Stimulated activated CD4-positive, alpha-beta T cell treated with anti-CD3 and anti-CD28 coated beads, Interleukin-1b, Interleukin-23, amount 100 ng/mL, for 24 hours (primary cell): ENCODE results near the gene DPH7.
A peak's percentile ranks its signal among the peaks of the same experiment; 100 is the strongest.
"Not testable (repeated sequence)": the region's sequence is repeated elsewhere in the genome, so short reads cannot be mapped to it uniquely, and the experiment has no call there.

Source experiments
- DNase-seq, 4 experiments: peaks; one replicate each; pipeline ENCODE4 v3.0.0-alpha.2; 2020; ENCODE audit warnings: low read depth in 4 of 4, low spot score in 1 of 4

The DPH7 gene

DNA sequence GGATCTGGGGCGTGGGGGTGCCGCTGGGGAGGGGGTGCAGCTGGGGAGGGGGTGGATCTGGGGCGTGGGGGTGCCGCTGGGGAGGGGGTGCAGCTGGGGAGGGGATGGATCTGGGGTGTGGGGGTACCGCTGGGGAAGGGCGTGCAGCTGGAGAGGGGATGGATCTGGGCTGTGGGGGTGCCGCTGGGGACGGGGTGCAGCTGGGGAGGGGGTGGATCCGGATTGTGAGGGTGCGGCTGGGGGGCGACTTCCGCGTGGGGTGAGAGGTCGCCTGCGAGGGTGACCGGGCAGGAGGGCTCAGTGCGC, 27.8 kb downstream of the DPH7 start:
- DNase-seq: not testable (repeated sequence)

DNA sequence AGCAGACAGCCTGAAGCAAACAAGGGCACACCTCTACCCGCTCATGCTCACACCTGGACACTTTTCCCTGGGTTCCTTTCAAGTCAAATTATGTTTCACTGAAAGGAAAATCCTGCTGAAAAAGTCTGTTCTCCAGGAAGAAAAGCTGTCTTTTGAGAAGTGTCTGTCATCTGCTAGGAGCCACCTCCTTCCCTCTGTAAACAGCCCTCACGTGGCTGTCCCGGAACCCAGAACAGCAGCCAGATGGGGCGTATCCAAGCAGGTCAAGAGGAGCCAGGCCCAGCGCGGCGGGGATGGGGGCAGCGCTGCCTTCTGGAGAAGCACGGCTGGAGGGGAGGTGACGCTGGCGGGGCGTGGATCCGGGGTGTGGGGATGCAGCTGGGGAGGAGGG, 28.5 kb downstream of the DPH7 start, which contains the start of gene PNPLA7:
TSS of gene PNPLA7 (minus strand) at position 172 of the 391 bp plus-strand sequence. CDS start 205 bp downstream, outside the sequence.
- DNase-seq: peak in 2 of 4 experiments; percentile 9 to 17

DNA sequence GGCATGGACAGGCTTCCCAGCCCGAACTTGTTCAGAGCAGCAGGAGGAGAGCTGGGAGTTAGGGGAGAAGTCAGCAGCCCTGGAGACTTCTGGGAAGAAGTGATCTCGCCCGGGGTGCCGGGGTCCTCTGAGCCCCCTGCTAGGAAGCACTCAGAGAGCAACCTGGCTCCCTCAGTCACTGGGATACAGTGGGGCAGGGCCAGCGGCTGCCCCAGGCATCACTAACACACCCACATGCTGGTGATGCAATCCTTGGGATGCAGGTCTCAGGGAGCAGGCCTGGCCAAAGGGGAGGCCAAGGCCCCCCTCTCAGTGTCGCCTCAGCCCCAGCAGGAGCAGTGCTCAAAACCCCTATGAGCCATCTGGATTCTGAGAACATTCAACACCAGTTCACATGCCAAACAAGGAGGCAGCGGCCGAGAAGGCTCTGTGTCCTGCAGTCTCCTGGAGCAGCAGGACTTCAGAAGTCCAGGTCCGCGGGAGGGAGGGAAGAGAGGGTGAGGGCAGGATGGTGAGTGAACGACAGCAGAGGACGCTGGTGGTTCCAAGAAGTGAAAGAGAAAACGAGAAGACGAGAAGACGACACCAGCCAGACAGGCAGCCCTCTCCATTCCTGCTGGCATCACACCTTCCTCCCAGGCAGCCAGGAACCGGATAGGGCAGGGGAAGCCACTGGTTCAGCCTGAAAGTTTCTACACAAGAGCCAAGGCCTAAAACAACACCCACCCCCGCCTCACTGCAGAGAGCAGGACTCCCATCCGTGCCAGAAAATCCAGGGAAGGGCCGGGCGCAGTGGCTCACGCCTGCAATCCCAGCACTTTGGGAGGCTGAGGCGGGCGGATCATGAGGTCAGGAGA, 30.8 kb downstream of the DPH7 start:
- no peak for DNase-seq

DNA sequence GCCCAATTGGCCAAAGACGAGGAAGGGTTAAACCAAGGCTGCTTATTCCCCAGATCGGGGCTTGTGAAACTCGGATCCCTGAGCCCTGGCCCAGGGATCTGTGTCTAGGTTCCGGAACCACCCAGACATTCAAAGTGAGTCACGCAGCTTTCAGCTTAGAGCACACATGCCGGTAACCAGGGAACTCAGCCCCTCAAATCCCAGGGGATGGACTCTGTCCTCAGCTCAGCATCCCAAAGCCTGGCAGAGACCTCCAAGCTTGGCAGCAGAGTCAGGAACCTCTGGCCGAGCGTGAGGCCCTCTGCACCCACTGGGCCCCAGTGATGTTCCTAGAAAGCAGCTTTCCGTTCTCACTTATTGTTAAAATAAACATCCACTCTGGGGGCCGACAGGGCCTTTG, 33.6 kb downstream of the DPH7 start:
- DNase-seq: no peak

DNA sequence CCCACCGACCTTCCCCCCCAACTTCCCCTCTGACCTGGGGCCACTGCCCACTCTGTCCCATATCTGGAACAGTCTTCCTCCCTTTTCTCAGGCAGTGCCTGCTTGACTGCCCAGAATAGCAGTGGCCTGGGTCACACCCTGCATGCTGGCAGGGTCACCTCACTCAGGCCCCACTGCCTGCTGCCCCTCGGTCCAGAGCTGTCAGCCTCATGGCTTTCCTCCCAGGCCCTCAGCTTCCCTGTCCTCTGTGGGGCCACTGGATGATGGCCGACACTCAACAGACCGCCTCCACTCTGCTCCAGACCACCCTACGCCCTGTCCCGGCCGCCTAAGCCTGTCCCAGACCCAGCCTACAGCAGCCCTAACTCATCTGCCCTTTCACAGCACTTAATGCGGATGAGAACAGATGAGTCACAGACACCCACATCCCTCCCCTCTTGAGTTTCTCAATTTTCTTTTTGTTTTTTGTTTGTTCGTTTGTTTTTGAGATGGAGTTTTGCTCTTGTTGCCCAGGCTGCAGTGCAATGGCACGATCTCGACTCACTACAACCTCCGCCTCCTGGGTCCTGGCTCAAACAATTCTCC, 34.5 kb downstream of the DPH7 start:
- no peak for DNase-seq

DNA sequence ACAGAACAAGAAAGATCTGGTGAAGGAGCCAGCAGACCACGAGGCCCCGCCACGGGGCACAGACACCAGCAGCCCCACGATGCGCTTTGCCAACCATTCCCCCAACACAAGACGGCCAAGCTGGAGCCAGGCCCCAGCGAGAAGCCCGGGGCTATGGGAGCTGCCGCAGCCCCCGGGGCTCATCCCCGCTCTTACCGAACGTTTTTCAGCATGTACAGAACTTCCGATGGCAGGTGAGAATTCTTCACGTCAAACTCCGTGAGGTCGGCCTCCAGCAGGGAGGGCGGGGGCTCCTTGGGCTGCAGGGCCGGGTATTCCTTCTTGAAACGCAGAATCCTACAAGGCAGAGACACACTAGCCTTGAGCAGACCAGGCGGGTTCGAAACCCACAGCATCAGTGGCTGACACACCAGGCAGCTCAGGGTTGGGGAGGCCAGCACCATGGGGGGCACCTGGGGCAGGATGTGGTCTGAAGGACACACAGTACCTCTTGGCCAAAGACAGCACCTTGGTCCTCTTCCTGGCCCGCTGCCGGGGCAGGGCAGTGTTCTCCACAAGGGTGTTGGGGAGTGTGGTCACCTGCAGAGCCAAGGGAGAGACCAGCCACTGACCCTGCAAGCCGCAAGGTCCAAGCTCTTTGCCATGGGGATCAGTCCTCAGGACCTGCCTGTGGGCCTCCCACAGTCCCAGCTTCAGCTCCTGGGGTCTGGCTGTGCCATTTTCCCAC, 35.3 kb downstream of the DPH7 start:
- DNase-seq: no peak

DNA sequence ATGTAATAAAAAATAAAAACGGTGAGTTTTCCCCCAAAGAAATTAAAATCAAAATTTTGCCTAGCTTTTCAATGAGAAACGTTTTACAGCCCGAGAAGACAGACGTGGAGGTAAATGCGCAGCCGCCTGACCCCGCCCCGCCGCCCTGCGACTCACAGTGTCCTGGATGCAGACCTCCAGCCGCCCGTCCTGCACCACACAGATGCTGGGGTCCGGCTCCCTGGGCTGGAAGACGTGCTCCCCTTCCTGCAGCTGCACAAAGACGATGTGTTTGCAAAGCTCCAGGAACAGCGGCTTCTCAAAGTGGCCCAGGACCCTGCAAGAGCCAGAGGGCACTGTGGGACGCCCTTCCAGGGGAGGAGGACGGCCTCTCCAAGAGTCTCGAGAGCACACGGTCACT, 36.2 kb downstream of the DPH7 start:
- no peak for DNase-seq

DNA sequence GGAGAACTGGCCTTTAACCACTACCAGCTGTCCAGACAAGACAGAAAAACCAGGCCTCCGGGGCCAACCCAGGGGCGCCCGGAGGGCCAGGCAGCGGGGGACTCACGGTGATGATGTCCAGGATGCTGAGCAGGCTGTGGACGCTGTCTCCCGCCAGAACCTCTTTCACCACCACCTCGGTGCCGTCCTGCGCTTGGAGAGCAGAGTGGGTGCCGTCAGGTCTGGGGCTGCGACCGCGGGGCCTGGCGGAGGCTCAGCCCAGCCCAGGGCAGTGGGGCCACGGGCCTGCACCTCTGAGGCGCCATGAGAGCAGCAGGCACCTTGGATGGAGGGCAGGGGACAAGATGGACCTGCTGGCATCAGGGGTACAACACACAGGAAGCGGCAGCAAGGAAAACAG, 38.2 kb downstream of the DPH7 start:
- DNase-seq: no peak

DNA sequence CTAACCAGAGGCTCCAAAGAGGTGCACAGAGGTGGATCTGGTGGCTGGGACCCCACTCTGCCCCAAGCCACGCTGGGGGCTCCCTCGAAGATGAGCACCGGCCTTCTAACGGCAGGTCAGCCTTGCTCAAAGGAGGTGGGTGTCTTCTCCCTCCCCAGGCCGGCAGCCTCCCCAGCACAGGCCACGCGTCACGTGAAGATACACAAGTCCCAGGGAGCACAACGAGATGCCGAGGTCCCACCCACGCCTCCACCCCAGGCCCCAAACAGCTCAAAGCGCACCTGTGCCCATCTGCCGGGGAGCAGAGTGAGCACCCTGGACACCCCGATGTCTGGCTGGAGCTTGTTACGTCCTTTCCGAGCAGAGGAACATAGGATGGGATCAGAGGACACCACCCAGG, 40.7 kb downstream of the DPH7 start:
- DNase-seq: no peak

DNA sequence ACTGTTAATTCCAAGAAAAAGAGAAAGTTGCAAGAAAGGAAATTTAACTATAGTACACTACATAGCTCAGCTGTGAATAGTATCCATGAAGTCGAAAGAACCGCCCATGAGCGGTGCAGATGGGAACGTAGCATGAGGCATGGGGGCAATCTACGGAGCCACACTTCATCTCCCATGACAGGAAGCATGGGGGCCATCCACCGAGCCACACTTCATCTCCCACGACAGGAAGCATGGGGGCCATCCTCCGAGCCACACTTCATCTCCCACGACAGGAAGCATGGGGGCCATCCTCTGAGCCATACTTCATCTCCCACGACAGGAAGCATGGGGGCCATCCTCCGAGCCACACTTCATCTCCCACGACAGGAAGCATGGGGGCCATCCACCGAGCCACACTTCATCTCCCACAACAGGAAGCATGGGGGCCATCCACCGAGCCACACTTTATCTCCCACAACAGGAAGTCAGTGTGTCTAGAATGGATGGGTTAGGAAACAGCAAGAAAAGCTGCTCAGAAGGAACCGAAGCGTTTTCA, 42.1 kb downstream of the DPH7 start:
- not testable (repeated sequence) for DNase-seq

DNA sequence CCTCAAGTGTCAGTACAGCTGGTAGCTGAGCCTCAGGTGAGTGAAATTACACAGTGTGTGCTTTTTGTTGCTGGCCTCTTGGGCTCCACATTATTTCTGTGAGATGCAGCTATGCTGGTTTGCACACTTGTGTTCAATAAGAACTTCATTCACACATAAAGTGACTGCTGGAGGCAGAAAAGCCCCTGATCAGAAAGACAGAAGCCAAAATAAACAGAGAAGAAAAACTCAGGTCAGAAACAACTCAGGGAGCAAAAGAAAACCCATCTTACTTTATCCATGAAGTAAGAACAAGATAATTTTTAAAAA, 43.7 kb downstream of the DPH7 start:
- DNase-seq: no peak

DNA sequence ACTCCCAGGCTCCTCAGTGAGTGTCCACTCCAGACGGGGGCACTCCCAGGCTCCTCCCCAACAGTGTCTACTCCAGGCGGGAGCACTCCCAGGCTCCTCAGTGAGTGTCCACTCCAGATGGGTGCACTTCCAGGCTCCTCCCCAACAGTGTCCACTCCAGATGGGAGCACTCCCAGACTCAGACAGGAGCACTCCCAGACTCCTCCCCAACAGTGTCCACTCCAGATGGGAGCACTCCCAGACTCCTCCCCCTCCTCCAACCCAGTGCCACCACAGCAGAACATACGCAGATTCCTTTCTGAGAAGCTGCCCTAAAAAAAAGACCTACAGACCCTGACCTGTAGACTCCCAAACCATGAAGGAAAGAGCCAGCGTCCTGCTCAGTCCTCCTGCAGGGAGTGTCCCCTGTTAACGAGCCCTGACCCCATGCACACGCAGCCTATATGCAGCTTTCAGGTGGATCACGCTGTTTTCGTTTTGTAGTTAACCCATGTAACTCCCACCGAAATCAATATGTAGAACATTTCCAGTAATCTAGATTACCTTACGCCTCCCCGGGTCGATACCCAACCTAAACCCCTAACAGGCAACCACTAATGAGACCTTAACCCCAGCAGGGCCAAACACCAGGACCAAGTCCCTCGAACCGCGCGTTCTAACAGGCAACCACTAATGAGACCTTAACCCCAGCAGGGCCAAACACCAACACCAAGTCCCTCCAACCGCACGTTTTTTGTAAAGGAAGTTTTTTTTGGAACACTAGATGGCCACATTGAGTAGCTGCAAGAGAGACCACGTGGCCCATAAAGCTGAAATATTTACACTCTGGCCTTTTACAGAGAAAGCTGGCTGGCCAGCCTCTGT, 44.2 kb downstream of the DPH7 start:
- DNase-seq: no peak

DNA sequence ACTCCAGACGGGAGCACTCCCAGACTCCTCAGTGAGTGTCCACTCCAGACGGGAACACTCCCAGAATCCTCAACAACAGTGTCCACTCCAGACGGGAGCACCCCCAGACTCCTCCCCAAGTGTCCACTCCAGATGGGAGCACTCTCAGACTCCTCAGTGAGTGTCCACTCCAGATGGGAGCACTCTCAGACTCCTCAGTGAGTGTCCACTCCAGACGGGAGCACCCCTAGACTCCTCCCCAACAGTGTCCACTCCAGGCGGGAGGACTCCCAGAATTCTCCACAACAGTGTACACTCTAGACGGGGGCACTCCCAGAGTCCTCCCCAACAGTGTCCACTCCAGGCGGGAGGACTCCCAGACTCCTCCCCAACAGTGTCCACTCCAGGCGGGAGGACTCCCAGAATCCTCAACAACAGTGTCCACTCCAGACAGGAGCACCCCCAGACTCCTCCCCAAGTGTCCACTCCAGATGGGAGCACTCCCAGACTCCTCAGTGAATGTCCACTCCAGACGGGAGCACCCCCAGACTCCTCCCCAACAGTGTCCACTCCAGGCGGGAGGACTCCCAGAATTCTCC, 45.7 kb downstream of the DPH7 start:
- not testable (repeated sequence) for DNase-seq

DNA sequence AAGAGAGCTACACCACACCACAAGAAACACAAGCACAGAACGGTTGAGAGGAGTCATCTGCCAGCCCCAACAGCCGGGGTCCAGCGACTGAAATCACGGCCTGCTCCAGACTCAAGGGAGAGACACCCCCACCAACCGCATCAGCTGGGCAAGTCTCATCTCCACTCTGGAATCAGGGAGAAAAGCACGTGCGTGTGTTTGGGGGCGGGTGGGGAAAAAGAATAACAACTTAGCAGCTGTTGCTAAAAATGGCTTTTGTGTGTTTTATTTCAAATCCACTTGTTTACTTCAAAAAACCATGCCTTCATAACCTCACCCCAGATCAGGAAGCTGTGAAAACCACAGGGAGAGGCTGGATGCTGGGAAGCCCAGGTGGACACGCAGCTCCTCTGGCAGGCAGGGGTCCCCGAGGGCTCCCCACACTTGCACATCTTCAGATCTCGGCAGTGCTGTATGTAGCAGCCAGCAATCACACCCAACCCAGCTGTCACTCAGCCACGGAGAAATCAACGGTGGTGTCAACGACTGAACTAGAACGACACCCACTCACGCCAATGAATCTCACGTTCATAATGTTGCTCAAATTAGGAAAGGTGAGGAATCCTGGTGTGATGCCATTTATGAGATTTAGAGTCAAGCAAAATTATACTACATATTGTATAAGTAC, 47.5 kb downstream of the DPH7 start:
- no peak for DNase-seq

DNA sequence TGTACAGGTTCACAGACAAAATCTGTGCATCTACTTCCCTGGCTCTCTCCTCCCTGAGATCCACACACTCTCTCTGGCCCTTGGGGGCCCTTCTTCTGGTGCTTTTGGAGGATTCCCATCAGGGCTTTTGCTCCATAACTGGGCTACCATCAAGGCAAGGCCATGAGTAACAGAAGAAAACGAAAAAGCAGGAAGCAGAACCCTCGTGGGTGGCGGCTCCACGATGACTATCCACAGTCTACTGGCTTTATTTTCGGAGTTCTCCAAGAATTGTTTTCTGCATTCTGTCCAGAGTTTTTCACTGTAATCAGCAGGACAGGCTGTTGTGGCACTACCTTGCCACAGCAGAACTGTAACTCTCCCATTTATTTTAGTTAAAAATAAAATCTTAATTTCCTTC, 48.4 kb downstream of the DPH7 start:
- no peak for DNase-seq

DNA sequence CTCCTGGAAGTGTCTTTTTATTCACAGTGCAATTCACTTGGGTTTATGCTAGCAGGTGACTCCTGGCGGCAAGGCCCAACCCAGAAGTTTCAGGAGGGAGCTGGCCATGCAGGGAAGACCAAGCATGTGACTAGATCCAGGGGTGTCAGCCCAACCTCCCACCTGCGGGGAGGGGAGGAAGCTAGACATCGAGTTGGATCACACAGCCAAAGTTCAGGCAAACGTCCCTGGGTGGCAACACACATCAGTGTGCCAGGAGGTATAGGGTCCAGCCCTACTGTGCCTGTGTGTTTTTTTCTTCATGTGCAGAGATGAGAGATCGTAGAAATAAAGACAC, 53.8 kb downstream of the DPH7 start:
- DNase-seq: no peak

DNA sequence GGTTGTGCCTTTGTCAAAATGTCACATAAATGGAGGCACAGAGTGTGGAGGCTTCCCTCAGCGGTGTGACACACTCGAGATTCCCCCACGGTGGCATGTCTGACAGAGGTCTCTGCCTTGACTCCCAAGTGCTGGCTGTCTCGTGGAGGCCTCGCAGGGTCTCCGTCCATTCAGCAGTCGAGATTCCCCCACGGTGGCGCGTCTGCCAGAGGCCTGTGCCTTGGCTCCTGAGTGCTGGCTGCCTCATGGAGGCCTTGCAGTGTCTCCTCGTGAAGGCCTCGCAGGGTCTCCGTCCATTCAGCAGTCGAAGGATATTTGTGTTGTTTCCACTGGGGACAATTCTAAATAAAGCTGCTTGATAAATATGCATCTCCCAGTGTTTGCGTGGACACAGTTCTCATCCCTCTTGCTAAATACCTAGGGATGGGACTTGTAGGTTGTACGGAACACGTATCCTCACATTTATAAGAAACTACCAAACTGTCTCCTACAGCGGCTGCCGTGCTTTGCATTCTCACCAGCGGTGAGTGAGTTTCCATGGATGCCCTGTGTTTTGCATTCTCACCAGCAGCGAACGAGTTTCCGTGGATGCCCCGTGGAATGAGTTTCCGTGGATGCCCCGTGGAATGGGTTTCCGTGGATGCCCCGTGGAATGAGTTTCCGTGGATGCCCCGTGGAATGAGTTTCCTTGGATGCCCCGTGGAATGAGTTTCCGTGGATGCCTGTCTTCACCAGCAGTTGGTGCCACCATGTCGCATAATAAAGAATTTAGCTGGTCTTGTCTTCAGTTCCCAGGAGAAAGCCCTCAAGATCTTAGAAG, 54.4 kb downstream of the DPH7 start:
- no peak for DNase-seq

DNA sequence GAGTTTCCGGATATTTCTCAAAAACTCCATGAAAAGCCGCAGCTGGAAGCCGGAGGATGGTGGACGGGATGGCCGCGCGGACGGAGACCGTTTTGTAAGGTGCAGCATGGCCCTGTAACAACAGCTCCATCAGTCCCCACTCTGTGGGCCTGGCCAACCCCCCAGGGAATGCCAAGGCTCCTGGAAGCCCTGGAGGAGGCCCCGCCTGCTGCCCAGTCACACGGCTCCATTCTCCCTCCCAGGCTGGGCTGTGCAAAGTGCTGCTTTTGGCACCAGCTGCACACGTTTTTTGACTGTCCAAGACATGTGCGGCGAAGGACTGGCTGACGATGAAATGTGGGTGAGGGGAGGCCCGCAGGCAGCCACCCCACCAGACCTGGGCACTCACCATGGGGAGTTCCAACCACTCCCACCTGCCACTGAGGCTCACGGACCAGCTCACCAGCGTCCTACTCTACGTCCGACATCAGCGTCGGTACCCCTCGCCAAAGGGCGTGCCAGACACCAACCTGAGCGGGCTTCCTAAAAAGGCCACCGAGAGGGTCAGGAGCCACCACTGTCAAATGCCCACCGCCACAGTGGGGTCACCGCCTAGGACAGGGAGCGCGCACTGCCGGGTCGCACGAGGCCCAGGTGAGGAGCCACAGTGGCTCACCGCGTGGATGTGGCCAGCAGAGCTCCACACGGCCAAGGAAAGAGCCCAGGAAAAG, 55.8 kb downstream of the DPH7 start:
- no peak for DNase-seq

DNA sequence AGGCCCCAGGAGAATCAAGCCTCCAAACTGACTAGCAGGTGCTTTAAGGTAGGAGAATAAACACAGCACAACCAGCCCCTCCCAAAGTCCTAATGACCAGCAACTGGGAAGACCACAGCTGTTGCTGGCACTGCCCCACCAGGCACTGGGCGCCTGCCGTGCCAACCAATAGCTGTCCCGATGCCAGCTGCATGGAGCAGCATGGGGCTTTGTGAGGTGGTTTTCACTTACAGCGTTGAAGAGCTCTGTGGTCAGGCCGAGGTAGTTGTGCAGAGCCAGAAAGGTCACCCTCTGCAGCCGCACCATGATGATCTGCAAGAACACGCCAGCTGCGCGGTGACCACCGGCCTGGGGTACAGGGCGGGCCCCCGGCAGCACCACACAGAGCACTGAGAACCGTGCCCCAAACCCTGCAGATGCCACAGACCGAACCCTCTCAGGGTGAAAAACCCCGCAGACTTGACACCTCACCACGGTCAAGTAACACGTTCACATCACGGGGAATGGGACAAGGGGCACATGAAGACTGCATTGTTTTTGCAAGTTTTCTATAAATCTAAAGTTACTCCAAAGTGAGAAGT, 57.2 kb downstream of the DPH7 start:
- no peak for DNase-seq
